ENCODE data around the gene ACVR1.

Gene ACVR1

DNA sequence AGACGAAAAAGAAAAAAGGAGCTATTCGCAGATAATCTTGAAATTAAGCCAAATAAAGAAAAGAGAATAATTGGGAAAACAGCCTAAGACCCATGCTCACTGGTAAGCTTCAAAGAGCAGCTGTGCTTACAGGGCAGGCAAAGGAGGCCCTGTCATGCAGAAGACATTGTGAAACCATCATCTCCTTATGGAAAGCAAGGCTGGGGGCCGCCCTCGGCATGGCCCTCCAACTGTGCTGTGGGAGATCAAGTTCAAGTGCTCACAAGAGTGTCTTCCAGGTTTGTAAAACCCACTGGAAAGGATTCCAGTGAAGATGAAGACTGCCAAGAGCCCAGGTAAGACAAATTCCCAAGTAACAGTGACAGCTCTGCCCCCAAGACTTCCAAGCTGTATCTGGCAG, 32.2 kb downstream of the ACVR1 start:
- ChIA-PET CTCF (interaction anchor here (1.0 kb wide), 1 partner anchor 29 kb away, joined by 3 read pairs; no protein-coding TSS in a partner anchor), POLR2A (no interaction called here)
- TF ChIP-seq, protein P1, sequence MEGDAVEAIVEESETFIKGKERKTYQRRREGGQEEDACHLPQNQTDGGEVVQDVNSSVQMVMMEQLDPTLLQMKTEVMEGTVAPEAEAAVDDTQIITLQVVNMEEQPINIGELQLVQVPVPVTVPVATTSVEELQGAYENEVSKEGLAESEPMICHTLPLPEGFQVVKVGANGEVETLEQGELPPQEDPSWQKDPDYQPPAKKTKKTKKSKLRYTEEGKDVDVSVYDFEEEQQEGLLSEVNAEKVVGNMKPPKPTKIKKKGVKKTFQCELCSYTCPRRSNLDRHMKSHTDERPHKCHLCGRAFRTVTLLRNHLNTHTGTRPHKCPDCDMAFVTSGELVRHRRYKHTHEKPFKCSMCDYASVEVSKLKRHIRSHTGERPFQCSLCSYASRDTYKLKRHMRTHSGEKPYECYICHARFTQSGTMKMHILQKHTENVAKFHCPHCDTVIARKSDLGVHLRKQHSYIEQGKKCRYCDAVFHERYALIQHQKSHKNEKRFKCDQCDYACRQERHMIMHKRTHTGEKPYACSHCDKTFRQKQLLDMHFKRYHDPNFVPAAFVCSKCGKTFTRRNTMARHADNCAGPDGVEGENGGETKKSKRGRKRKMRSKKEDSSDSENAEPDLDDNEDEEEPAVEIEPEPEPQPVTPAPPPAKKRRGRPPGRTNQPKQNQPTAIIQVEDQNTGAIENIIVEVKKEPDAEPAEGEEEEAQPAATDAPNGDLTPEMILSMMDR (IDR thresholded peaks at IDR 0.05; ENCODE audit: insufficient read depth, low read length, missing control alignments) = no peak
- H3K4me3 ChIP-seq (ENCODE audit: low read depth, low read length) = no peak overlapping the region
- DNase-seq (ENCODE audit: low read depth, low spot score) = no peak

GRCh38 chr2:157843081-157843480, 33.0 kb downstream of the ACVR1 start:
- CTCF ChIA-PET = no interaction called here
- POLR2A ChIA-PET = no interaction called here
- TF ChIP-seq, protein P1 (IDR thresholded peaks at IDR 0.05; ENCODE audit: insufficient read depth, low read length, missing control alignments) = no peak

GRCh38 chr2:157842106-157842879, 33.8 kb downstream of the ACVR1 start:
- CTCF ChIA-PET = no interaction called here
- no peak for DNase-seq (ENCODE audit: low read depth, low spot score)
- POLR2A ChIA-PET = no interaction called here
- H3K4me3 ChIP-seq (ENCODE audit: low read depth, low read length) = no peak overlapping the region
- TF ChIP-seq, protein P1 (IDR thresholded peaks at IDR 0.05; ENCODE audit: insufficient read depth, low read length, missing control alignments) = no peak

More at GRCh38 chr2:157843081-157843480, 33.0 kb downstream of the ACVR1 start:
- H3K4me3 ChIP-seq (ENCODE audit: low read depth, low read length) = no peak overlapping the region
- DNase-seq (ENCODE audit: low read depth, low spot score) = no peak

GRCh38 chr2:157841485-157841884, 34.6 kb downstream of the ACVR1 start:
- ChIA-PET POLR2A (no interaction called here), CTCF (no interaction called here)
- TF ChIP-seq, protein P1 (IDR thresholded peaks at IDR 0.05; ENCODE audit: insufficient read depth, low read length, missing control alignments) = no peak
- no peak overlapping the region for H3K4me3 ChIP-seq (ENCODE audit: low read depth, low read length)
- no peak for DNase-seq (ENCODE audit: low read depth, low spot score)

GRCh38 chr2:157840568-157841156, 35.5 kb downstream of the ACVR1 start:
- TF ChIP-seq, protein P1 (IDR thresholded peaks at IDR 0.05; ENCODE audit: insufficient read depth, low read length, missing control alignments) = no peak
- no peak overlapping the region for H3K4me3 ChIP-seq (ENCODE audit: low read depth, low read length)
- POLR2A ChIA-PET = no interaction called here
- DNase-seq (ENCODE audit: low read depth, low spot score) = no peak
- CTCF ChIA-PET = interaction anchor here (1.0 kb wide), 1 partner anchor 26 kb away, joined by 3 read pairs; no protein-coding TSS in a partner anchor

DNA sequence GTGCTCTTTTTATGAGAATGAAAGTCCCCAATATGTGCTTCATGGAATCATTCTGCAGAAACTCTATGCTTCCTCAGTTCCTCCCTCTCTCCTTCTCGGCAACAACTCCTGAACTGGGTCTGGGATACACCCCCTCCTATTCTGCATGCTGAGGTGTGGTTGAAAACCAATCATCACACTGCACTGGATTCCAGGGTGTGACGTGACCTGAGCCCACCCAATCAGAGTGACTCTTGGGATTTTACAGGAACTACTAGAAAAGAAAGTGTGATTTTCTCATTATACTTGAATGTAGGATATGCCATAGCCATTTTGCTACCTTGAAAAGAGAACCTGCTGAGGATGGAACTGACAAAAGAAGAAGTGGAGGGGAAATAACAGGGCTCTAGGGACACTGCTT, 36.3 kb downstream of the ACVR1 start:
- ChIA-PET CTCF (interaction anchor here (1.0 kb wide), 1 partner anchor 26 kb away, joined by 3 read pairs; no protein-coding TSS in a partner anchor), POLR2A (interaction anchor here (0.7 kb wide), 1 partner anchor 36 kb away, joined by 3 read pairs; the partner anchor contains the start of gene ACVR1)
- no peak overlapping the region for H3K4me3 ChIP-seq (ENCODE audit: low read depth, low read length)
- DNase-seq (ENCODE audit: low read depth, low spot score) = no peak
- TF ChIP-seq, protein P1 (IDR thresholded peaks at IDR 0.05; ENCODE audit: insufficient read depth, low read length, missing control alignments) = no peak
